Retina (tissue), 1 donor: ENCODE results near the gene ADAMTS20.

Source experiments
- DNase-seq: peaks from one replicate; pipeline ENCODE4 v3.0.0-alpha.2; 2016

ADAMTS20 gene

DNA sequence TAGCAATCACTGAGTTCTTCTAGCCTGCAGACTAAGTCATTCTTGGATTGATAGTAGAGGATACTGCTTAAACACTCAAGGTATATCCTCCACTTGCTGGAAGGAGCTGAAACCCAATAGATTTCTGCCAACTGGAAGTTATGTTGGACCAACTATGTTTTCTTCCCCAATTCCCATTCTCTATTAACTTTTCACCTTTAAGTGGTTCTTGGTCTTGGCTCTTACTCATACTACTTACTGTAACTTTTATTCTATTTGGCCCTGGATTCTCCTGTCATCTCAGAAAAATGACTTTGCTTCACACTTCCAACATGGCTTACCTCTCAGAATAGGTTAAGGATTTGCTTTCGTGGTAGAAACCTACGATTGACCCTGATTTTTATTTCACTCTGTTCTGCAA is 244.9 kb downstream of the ADAMTS20 start:
- no peak for DNase-seq

DNA sequence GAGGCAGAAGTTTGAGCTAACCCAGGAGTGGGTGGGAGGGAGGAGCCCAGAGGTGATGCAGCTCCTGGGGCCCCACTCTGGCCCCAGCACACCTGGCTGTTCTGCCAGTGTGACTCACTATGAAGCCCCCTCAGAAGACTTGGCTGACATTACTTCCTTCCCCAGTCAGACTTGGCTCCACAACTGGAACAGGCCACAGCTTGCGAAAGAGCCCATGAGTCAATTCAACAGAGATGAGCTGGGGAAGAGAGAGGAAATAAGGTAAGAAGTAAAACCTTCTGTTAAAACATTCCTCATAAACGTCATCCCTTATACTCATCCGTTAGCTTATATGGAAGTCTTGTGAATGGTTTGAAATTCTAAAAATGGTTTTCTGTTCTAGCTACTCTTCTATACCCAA is 245.9 kb downstream of the ADAMTS20 start:
- DNase-seq = no peak

DNA sequence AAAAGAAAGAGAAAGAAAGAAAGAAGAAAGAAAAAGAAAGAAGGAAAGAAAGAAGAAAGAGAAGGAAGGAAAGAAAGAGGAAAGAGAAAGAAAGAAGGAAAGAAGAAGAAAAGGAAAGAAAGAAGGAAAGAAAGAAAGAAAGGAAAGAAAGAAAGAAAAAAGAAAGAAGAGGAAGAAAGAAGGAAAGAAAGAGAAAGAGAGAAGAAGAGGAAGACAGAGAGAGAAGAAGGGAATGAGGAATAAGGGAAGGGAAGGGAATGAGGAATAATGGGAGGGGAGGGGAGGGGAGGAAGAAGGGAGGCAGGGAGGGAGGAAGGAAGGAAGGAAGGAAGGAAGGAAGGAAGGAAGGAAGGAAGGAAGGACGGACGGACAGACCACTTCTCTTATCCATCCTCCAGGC is 246.9 kb downstream of the ADAMTS20 start:
- no peak for DNase-seq
